Type B pancreatic cell (in vitro differentiated cells): ENCODE measurements around the gene ESYT2. TPM values are rescaled to one million over a fixed set of nuclear protein-coding genes. Genes with fewer than 3 reads are reported as not detected.

Source experiments
- DNase-seq: peaks from one replicate; pipeline ENCODE4 v3.0.0; 2021; ENCODE audit warnings: mixed read lengths; ENCODE audit not compliant: unreplicated experiment; ENCODE audit errors: extremely low spot score
- H3K27ac Mint-ChIP-seq: 2 replicates; pipeline ENCODE4 v1.8.0; 2021; ENCODE audit warnings: mild to moderate bottlenecking, mixed read lengths
- H3K27me3 Mint-ChIP-seq: 2 replicates; pipeline ENCODE4 v1.8.0; 2021; ENCODE audit warnings: mixed read lengths
- H3K36me3 Mint-ChIP-seq: 2 replicates; pipeline ENCODE4 v1.8.0; 2021; ENCODE audit warnings: mixed read lengths
- H3K4me1 Mint-ChIP-seq: one replicate; pipeline ENCODE4 v1.8.0; 2021; ENCODE audit warnings: mixed read lengths; ENCODE audit not compliant: unreplicated experiment
- H3K4me3 Mint-ChIP-seq: 2 replicates; pipeline ENCODE4 v1.8.0; 2021; ENCODE audit warnings: mild to moderate bottlenecking, mixed read lengths
- H3K9me3 Mint-ChIP-seq: 2 replicates; pipeline ENCODE4 v1.8.0; 2021; ENCODE audit warnings: mixed read lengths
- CTCF ChIP-seq: fragments of 200-600 bp; sonication (generic); conservative IDR thresholded peaks from 2 replicates; pipeline ENCODE4 v1.5.0; 2021; ENCODE audit warnings: antibody characterized with exemption, mild to moderate bottlenecking
- total RNA-seq: library from RNA; stranded (reverse); gene quantifications from 2 replicates; pipeline ENCODE4 v1.2.1, GENCODE V29; 2021; ENCODE audit warnings: low replicate concordance

The ESYT2 gene
- total RNA-seq, 1 donor from 2014 or later, result 42.1 TPM

GRCh38 chr7:158837790-158838637 is 8.7 kb upstream of the ESYT2 start:
- no peak overlapping the region for H3K27ac Mint-ChIP-seq

GRCh38 chr7:158836692-158837091 is 7.4 kb upstream of the ESYT2 start:
- Mint-ChIP-seq H3K27me3 (no peaks in the 10 kb centered on the region), H3K9me3 (no peaks in the 10 kb centered on the region), H3K4me3 (no peak overlapping the region), H3K36me3 (no peaks in the 10 kb centered on the region), H3K27ac (no peak overlapping the region), H3K4me1 (peaks cover 8% of the 10 kb centered on the region)
- no peak for TF ChIP-seq CTCF
- DNase-seq, result no peak

More at GRCh38 chr7:158837790-158838637, 8.7 kb upstream of the ESYT2 start:
- H3K4me1 Mint-ChIP-seq, result peaks cover 8% of the 10 kb centered on the region
- no peak overlapping the region for H3K4me3 Mint-ChIP-seq
- H3K36me3 Mint-ChIP-seq, result no peaks in the 10 kb centered on the region
- no peaks in the 10 kb centered on the region for H3K9me3 Mint-ChIP-seq
- peaks cover 2% of the 10 kb centered on the region for H3K27me3 Mint-ChIP-seq
- TF ChIP-seq CTCF, result no peak
- DNase-seq, result no peak

GRCh38 chr7:158834878-158835784 is 5.8 kb upstream of the ESYT2 start:
- no peak for DNase-seq
- Mint-ChIP-seq H3K27me3 (no peaks in the 10 kb centered on the region), H3K27ac (no peak overlapping the region), H3K4me1 (peaks cover 8% of the 10 kb centered on the region), H3K9me3 (no peaks in the 10 kb centered on the region), H3K4me3 (no peak overlapping the region), H3K36me3 (no peaks in the 10 kb centered on the region)
- no peak for TF ChIP-seq CTCF

- H3K9me3 Mint-ChIP-seq, result no peaks in the 10 kb centered on the region
- no peak for DNase-seq
- no peak for TF ChIP-seq CTCF
- peaks cover 9% of the 10 kb centered on the region for H3K4me1 Mint-ChIP-seq
- peaks cover under 1% of the 10 kb centered on the region for H3K36me3 Mint-ChIP-seq
- no peaks in the 10 kb centered on the region for H3K27me3 Mint-ChIP-seq
- no peak overlapping the region for H3K4me3 Mint-ChIP-seq
- no peak overlapping the region for H3K27ac Mint-ChIP-seq
These were observed 3.7 kb upstream of the ESYT2 start for GRCh38 chr7:158832994-158833393.

GRCh38 chr7:158831738-158832091 is 2.4 kb upstream of the ESYT2 start:
- peaks cover 18% of the 10 kb centered on the region for H3K4me1 Mint-ChIP-seq
- DNase-seq, result no peak
- H3K27ac Mint-ChIP-seq, result peak overlapping the region; percentile 94
- peak overlapping the region; percentile 39 for H3K4me3 Mint-ChIP-seq
- H3K9me3 Mint-ChIP-seq, result no peaks in the 10 kb centered on the region
- no peaks in the 10 kb centered on the region for H3K27me3 Mint-ChIP-seq
- H3K36me3 Mint-ChIP-seq, result peaks cover 10% of the 10 kb centered on the region
- TF ChIP-seq CTCF, result no peak
